ENCODE measurements around the gene TRPM2.
"Not testable (repeated sequence)": the region's sequence is repeated elsewhere in the genome, so short reads cannot be mapped to it uniquely, and the experiment has no call there.

TRPM2 gene

DNA sequence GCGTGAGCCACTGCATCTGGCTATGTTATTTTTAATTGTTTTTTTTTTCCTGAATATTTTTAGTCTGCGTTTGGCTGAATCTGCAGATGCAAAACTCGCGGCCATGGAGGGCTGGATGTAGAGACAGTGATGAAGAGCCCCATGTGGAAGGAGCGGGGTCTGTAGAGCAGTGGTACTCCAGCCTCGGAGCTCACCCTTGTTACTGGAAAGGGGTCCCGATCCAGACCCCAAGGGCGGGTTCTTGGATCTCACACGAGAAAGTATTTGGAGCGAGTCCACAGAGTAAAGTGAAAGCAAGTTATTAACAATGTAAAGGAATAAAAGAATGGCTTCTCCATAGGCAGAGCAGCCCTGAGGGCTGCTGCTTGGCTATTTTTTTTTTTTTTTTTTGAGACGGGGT lies 2.7 kb downstream of the TRPM2 start:
- DNase-seq = no peak

- DNase-seq = peak; percentile 28 to 30
Observed at GRCh38 chr21:44356636-44357035, 3.2 kb downstream of the TRPM2 start.

DNA sequence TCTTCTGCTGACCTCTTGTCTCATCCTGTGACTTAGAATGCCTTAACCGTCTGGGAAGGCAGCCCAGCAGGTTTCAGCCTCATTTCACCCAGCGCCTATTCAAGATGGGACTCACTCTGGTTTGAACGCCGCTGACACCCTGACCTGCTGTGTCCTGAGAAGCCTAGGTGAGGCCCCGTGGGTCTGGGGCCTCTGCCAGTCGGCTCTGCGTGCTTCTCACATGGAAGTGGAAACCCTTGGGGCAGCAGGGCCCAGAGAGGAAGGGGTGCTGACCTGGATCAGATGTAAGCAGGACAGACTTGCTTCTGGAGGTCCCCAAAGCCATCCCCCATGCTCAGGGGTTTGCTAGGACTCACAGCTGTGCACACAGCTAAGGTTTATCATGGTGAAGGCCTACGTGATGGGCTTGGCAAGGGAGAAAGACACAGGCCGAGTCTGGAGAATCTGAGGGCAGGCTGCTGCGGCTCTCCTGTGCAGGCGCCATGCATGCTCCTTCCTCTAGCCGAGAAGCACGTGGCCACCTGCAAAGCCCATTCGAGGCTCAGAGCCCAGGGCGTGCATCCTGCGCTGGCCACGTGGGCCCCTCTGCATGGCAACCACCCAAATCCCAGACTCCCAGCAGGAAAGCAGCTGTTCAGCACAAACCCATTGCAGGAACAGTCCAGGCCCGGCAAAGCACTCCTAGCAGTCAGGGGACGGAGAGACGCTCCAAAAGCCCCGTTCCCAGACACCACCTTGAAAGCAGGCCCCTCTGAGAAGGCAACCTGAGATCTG lies 3.8 kb downstream of the TRPM2 start:
- no peak for DNase-seq

DNA sequence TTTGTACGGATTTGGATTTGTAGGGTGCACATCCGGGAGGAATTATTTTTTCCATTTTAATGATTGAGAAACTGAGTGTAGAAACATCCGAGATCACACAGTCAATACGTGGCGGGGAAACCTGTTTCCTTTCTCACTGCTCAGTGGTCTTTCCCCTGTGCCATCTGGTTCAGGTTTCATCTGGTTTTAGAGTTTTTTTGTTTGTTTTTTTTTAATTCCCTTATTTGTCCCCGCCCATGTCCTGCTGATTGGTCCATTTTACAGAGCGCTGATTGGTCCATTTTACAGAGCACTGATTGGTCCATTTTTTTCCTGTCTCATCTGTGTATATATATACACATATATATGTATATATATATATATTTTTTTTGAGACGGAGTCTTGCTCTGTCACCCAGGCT lies 6.0 kb downstream of the TRPM2 start:
- no peak for DNase-seq

- no peak for DNase-seq
Observed at GRCh38 chr21:44360159-44360558, 6.7 kb downstream of the TRPM2 start.

GRCh38 chr21:44361903-44362302 lies 8.5 kb downstream of the TRPM2 start:
- not testable (repeated sequence) for DNase-seq

DNA sequence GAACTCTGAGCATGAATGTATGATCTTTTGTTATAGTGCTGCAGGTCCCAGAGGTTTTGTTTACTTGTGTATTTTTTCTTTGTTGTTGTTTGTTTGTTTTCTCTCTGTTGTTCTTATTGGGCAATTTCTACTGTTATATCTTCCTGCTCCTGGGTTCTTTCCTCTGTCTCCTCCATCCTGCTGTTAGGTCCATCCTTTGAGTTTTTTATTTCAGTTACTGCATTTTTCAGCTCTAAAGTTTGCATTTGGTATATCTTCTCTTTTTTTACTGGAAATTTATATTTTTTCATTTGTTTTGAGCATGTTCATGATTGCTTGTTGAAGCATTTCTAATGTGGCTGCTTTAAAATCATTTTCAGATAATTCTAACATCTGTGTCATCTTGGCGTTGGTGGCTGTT lies 9.9 kb downstream of the TRPM2 start:
- no peak for DNase-seq

DNA sequence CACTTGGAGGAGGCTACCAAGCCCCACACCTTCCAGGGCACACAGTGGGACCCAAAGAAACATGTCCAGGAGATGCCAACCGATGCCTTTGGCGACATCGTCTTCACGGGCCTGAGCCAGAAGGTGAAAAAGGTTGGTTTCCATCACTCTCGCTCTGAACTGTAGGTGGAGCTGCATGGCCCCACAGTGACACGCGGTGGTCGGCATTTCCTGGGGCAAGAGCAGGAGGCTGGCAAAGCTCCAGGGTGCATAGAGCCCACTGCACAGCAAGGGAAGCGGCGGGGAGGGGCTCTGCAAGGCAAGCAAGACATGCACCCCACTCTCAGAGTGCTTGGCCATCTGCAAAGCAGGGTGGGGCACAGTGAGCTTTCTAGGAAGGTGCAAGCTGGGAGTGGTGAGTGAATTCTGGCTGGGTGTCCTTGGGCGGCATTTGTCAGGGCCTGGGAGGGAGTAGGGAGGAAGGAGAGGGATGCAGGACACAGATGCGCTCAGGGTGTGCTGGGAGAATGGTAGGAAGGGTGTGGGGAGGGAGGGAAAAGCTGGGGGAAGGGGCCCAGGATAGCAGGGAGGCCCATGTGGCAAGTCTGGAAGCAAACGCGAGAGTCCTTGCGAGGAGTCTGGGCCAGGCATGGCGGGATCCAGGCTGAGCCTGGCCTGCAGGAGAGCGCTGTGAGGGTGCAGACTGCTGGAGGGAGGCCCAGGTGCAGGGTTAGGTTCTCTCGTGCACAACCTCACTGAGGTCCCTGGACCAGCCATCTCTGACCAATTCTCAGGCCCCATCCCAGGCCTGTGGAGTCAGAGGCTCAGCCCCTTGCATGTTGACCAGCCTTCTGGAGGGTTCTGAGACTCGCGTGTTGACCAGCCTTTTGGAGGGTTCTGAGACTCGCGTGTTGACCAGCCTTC lies 11.0 kb downstream of the TRPM2 start:
- no peak for DNase-seq

DNA sequence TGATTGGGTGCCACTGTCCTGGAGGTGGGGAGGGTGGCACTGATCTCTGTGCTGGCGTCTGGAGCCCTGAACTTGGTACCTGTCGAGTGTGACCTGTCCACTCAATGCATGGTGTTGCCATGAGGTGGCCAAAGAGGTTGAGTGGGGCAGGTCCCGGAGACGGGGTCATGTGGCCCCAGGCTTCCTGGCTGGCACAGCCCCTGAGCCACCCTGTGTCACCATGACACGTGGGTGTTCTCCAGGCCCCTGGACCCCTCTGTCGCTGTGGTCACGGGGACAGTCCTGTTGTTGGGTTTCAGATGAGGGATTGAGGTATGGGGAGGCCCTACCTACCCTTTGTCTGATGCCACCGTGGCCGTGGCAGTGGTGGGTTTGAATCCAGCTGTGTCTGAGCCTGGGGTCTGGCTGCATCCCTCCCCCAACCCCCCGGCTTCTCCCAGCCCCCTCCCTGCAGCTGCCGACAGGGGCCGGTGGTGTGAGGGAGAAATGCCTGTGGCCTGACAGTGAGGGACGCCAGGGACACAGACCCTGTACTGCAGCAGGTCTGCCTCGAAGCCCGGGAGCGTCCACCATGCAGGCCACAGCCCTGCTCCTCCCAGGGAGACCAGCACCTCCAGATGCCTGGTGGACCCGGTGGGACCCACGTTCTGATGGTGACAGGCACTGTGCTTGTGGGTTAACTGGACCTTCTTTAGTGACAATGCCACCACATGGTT lies 12.0 kb downstream of the TRPM2 start:
- DNase-seq = no peak

GRCh38 chr21:44365967-44366585 lies 12.7 kb downstream of the TRPM2 start:
- no peak for DNase-seq

DNA sequence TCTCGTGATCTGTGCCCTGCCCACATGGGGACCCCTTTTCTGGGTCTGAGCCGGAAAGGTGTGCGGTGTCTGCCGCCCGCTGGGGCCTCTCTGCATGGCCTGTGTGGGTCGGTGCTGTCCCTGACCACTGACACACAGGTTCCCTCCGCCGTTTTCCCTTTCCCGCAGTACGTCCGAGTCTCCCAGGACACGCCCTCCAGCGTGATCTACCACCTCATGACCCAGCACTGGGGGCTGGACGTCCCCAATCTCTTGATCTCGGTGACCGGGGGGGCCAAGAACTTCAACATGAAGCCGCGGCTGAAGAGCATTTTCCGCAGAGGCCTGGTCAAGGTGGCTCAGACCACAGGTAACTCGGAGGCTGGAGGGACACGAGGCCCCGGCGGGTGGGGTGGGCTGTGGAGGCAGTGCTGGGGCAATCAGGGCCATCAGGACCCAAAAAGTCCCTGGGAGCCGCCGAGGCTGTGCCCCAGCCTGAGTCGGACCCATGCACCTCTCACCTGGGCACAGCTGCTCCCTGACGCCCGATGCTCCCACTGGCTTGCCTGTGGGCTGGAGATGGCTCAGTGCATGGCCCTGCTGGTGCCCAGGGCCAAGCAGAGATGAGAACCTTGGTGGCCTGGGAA lies 13.3 kb downstream of the TRPM2 start:
- DNase-seq = no peak

DNA sequence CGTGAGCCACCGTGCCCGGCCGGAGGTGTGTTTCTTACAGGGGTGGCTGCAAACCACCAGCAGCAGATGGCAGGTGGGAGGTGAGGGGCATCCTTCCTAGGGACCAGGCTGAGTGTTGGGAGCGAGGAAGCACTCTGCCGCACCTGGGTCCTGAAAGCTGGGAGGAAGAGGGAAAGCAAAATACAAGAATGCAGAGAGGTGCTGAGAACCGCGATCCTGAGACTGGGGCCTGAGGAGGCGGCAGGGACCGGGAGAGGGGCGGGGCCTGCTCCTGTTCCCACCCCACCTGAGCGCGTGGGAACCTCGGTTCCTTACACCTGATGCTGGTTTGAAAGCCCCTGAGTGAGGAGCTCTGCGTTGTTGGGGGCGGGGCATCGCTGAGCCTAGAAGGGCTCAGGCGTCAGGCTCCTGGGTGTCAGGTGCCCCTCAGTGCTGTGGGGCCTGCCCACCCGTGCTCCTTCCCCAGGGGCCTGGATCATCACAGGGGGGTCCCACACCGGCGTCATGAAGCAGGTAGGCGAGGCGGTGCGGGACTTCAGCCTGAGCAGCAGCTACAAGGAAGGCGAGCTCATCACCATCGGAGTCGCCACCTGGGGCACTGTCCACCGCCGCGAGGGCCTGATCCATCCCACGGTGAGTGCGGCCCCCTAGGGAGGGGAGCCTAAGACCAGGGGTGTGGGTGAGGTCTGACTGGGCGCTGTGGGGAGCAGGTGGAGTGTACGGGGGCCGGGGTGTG lies 15.5 kb downstream of the TRPM2 start:
- DNase-seq = no peak

- DNase-seq = no peak
Observed at GRCh38 chr21:44370027-44370735, 16.8 kb downstream of the TRPM2 start.

- no peak for DNase-seq
Observed at GRCh38 chr21:44370786-44371410, 17.5 kb downstream of the TRPM2 start.

- no peak for DNase-seq
Observed at GRCh38 chr21:44371596-44371995, 18.2 kb downstream of the TRPM2 start.

DNA sequence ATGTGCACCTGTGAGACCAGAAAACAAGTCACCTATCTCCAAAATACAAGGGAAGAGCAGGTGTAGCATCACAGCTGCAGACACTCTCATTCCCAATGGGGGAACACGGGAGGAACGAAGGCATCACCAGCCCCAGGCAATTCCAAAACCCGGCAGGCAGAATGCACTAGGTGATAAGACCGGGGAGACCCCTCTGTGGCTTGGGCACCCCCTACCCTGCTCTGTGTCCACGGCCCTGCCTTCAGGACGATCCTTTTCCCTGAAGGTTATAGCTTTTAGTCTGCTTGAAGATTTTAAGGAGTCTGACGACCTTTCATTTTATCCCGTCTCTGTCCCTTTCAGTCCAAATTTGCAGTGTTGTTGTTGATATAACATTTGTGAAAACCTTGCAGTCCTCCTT lies 19.2 kb downstream of the TRPM2 start:
- no peak for DNase-seq

DNA sequence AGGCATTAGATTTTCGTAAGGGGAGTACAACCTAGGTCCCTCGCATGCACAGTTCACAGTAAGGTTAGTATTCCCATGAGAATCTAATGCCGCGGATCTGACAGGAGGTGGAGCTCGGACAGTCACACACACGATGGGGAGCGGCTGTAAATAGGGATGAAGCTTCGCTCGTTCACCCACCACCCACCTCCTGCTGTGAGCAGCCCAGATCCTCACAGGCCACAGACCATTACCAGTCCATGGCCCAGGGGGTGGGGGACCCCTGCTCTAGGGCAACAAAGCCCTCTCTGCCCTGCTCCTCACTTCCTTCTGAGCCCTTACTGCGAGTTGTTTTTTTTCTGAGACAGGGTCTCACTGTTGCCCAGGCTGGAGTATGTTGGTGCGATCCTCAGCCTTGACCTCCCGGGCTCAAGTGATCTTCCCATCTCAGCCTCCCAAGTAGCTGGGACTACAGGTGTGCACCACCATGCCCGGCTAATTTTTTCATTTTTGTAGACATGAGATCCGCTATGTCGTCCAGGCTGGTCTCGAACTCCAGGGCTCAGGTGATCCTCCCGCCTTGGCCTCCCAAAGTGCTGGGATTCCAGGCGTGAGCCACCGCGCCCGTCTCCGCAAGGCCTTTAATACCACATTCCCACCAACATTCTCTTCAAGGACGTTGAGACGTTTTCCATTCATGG lies 21.3 kb downstream of the TRPM2 start:
- no peak for DNase-seq

DNA sequence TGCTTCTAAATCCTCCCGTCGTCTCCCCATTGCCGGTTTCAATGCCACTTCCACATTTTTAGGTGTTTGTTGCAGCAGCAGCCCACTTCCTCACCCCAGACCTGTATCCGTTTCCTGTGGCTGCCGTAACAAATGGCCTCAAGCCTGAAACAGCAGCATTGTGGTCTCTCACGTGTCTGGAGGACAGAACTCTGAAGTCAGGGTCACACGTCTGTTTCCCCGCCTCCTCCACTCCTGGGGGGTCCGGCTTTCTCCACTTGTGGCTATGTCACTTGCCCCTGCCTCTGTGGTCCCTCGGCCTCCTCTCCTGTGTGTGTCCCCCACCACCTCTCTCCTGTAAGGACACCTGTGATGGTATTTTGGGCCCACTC lies 21.8 kb downstream of the TRPM2 start:
- peak; percentile 49 to 59 for DNase-seq

GRCh38 chr21:44375761-44376241 lies 22.4 kb downstream of the TRPM2 start:
- DNase-seq = no peak

GRCh38 chr21:44376606-44377005 lies 23.2 kb downstream of the TRPM2 start:
- no peak for DNase-seq

Data from CD4-positive, alpha-beta T cell treated with Interferon alpha-2 for 1 hour (primary cell).